Epithelial cell of esophagus (primary cell): Measurements from ENCODE around the gene ORC3.

Source experiments
- DNase-seq: peaks from one replicate; pipeline ENCODE4 v3.0.0; 2010; ENCODE audit warnings: low read depth
- H3K4me3 ChIP-seq: 2 replicates; pipeline ENCODE4 v1.5.1; 2011; ENCODE audit warnings: mild to moderate bottlenecking, low read length, control low read depth
- TF ChIP-seq, protein P1 (sequence below): IDR thresholded peaks from 2 replicates; pipeline ENCODE4 v1.5.1; 2011; ENCODE audit warnings: low read depth, mild to moderate bottlenecking, low read length, control low read depth, inconsistent platforms; ENCODE audit not compliant: insufficient read depth; ENCODE audit errors: missing control alignments

The ORC3 gene

DNA sequence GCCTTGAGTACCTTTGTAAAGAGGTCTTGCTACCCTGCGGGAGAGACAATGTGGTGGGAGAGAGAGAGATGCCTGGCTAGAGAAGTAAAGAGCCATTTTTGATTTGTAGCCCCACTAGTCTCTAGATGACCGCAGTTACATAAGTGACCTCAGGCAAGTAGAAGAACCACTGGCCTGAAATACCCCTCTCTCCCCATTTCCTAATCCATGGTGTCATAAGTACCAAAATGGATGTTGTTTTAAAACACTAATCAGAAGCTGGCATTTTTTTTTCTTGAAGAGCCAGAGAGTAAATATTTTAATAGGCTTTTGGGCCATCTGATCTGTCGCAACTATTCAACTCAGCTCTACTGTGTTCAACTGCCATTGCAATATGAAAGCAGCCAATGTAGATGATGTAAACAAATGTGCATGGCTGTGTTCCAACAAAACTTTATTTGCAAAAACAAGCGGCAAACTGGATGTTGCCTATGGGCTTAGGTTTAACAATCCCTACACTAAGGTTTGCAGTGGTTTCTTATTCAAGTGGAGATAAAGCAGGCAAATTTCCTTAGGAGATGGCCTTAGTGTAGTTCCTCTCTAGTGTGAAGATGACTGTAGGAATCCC, 36.7 kb upstream of the ORC3 start:
- DNase-seq = no peak
- no peak overlapping the region for H3K4me3 ChIP-seq
- TF ChIP-seq, protein P1, sequence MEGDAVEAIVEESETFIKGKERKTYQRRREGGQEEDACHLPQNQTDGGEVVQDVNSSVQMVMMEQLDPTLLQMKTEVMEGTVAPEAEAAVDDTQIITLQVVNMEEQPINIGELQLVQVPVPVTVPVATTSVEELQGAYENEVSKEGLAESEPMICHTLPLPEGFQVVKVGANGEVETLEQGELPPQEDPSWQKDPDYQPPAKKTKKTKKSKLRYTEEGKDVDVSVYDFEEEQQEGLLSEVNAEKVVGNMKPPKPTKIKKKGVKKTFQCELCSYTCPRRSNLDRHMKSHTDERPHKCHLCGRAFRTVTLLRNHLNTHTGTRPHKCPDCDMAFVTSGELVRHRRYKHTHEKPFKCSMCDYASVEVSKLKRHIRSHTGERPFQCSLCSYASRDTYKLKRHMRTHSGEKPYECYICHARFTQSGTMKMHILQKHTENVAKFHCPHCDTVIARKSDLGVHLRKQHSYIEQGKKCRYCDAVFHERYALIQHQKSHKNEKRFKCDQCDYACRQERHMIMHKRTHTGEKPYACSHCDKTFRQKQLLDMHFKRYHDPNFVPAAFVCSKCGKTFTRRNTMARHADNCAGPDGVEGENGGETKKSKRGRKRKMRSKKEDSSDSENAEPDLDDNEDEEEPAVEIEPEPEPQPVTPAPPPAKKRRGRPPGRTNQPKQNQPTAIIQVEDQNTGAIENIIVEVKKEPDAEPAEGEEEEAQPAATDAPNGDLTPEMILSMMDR = no peak

DNA sequence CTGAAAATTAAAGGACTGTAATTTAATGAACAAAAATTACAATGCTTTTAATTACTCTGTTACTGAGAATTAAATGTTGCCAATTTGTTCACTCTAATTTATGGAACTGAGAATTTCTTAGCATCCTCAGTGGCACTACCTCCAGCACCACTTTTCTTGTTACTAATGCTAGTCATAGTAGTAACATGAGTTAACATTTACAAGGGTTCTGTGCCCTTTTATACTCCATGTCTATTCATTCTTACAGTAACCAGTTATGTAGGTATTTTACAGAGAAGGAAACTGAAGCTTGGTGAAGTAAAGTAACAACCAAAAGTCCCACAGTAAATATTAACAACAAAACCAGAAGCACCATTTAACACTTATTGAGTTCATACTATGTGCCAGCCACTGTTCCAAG, 34.4 kb upstream of the ORC3 start:
- DNase-seq = no peak
- TF ChIP-seq, protein P1 = no peak
- H3K4me3 ChIP-seq = no peak overlapping the region

DNA sequence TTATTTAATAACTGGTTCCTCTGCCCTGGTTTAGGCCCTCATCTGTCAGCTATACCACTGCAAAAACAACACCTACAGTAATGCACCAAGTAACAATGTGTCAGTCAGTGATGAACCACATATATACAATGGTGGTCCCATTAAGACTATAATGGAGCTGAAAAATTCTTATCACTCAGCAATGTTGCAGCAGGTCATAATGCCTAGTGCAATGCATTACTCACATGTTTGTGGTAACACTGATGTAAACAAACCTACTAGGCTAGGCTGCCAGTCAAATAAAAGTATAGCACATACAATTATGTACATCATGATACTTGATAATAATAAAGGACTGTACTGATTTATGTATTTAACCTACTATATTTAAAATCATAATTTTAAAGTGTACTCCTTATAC, 31.5 kb upstream of the ORC3 start:
- peak; percentile 8 for DNase-seq
- no peak overlapping the region for H3K4me3 ChIP-seq
- TF ChIP-seq, protein P1 = no peak

DNA sequence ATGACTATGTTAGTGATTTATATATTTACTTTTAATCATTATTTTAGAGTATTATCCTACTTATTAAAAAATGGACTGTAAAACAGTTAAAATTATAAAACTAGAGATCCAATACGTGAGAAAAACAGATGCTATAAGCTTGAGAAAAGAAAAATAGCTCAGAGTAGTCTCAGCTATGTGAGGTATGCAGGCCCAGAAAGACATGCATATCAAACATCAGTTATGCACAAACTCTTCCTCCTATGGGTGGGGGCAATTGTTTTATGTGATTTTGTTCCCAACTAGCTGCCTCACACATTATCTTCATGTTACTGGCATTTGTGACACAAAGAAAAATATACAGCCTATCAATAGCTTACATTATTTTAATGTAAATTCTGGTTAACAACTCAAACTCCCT, 28.9 kb upstream of the ORC3 start:
- no peak overlapping the region for H3K4me3 ChIP-seq
- TF ChIP-seq, protein P1 = no peak
- no peak for DNase-seq

DNA sequence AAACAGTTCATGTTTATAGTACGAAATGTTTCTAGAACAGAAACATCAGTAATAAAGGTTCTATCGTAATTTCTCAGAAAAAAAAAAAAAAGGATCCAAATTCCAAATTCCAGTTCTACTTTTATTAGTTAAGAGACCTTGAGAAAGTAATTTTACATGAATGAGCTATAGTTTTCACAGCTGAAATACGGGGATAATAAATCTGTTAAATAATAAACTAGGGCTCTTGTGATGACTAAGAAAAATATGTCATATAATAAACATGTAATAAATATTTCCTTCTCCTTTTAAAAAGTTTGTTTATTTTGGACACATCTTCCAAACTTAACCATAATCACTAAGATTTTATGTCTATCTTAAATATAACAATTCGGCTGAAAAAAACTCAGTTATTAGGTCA, 17.9 kb upstream of the ORC3 start:
- H3K4me3 ChIP-seq = no peak overlapping the region
- TF ChIP-seq, protein P1 = no peak
- DNase-seq = no peak

DNA sequence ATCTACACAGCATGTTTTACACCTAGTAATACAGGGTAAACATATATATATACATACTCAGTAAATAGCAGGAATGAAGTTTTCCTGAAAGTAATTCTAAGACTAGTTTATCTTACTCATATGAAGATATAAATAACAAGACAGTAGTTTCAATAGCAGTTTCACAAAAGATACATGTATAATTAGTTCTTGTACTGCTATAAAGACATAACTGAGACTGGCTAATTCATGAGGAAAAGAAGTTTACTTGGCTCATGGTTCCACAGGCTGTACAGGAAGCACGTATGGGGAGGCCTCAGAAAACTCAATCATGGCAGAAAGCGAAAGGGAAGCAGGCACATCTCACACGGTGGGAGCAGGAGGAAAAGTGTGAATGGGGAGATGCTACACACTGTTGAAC, 17.1 kb upstream of the ORC3 start:
- no peak for DNase-seq
- no peak overlapping the region for H3K4me3 ChIP-seq
- TF ChIP-seq, protein P1 = no peak

DNA sequence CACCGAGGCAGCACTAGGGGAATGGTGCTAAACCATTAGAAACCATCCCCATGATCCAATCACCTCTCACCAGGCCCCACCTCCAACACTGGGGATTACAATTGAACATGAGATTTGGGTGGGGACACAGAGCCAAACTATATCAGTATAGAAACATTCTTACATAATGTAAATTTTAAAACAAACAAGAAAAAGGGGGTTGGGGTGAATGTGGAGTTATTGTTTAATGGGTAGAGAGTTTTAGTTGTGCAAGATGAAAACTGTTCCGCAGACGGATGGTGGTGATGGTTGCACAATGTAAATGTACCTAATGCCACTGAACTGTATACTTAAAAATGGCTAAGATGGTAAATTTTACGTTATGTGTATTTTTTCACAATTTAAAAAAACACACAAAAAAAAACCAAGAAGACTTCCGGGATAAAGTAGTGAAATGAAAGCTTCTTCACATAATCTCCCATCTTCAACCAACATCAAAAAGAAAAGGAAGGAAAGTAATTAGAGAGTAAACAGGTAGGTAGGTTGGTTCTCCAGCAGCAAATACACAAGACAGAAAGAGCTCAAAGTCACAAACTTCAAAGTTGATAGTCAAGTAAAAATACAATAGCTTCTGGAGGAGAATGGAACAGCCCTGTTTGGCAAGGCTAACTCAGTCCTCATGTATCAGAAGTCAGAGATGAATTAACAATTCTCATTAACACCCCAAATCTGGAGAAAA, 16.5 kb upstream of the ORC3 start:
- DNase-seq = no peak
- no peak overlapping the region for H3K4me3 ChIP-seq
- TF ChIP-seq, protein P1 = no peak
